Measurements from ENCODE around the gene ABLIM2. TPM values are rescaled to one million over a fixed set of nuclear protein-coding genes. Genes with fewer than 3 reads are reported as not detected.

The ABLIM2 gene
- total and polyA plus RNA-seq, 2 of the 13 experiments (the other 11 are each of a cell fraction or from before 2014, with no cell fraction given): 0.20 to 0.37 TPM

DNA sequence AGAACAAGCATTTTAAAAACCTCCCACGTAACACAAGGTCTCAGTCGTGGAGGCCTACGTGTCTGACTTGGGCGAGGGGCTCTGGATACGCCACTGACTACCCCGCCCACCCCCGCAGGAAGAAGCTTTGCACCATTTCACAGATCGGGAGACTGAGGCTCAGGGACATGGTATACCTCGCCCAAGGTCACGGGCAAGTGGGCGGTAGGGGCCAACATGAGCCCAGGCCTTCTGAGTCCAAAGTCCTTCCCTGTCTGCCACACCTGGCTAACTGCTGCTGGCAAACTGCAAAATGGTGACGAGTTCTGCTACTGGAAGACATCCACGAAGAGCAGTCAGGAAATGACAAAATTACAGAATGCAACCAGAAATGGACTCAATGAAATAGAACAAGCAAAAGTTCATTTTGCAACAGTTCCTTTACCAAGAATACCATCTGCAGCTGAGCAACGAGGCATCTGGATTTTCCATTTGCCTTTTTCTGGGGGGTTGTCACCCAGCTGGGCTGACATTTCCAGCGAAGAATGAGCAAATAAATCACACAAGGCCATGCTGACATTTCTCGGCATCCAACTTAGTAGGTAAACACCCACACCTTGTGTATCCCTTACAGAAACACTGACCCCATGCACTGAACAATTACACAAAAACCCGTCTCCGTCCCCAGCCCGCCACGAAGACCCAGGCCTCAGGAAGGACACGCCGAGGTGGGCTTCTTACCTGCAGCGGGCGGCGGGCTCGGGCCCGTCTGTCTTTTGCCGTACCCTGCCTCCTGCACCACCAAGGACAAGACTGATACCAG, 148.7 kb downstream of the ABLIM2 start (continued):
- TF ChIP-seq SMYD3 (CRISPR knock-in tag; IDR thresholded peaks at IDR 0.05) (no peak), RARA (CRISPR knock-in tag; IDR thresholded peaks at IDR 0.05) (0 out of 2 replicates have a peak, but pooled peaks have one; percentile 7), TCF7 (IDR thresholded peaks at IDR 0.05; ENCODE audit: low read depth) (no peak)

DNA sequence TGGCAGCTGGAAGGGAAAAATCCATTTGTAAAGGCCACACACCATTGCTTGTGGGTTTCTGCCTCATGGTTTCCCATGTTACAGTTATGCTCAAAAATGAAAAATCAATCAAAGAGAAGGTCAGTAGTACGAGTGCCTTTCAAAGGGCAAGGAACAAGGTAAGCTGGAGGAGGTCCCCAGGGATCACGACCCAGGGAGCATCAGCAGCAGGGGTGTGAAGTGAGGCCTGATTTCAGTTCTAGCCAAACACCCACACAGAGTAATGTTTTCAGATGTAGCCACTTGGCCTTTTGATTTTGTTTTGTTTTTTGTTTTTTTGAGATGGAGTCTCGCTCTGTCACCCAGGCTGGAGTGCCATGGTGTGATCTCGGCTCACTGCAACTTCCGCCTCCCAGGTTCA, 149.5 kb downstream of the ABLIM2 start:
- no peaks in the 10 kb centered on the region for H3K9me3 ChIP-seq (ENCODE audit: low read length)
- ATAC-seq (no peak), FAIRE-seq (no peak), DNase-seq (ENCODE audit: low spot score) (no peak)
- POLR2A ChIA-PET: no interaction called here
- H3K9ac ChIP-seq (ENCODE audit: insufficient read depth, low read depth, low read length): no peak overlapping the region
- H3K4me3 ChIP-seq (replicated peaks in 1 of 3; ENCODE audit: insufficient read depth in 1 of 3, low read depth in 2 of 3, low read length in 3 of 3): no peak overlapping the region
- no TSS peak for BruUV-seq (replicated peaks)
- H3K79me2 ChIP-seq (ENCODE audit: insufficient read depth, low read length): no peaks in the 10 kb centered on the region
- intact Hi-C loops (cut with micrococcal nuclease; ENCODE audit: unreplicated experiment) (no loop called here), in situ Hi-C loops (cut with HindIII; ENCODE audit: extremely low pct_ligation_motif_present, low pct_unique_long_range_greater_than_20kb) (no loop called here)
- TF ChIP-seq ZSCAN21 (CRISPR knock-in tag; IDR thresholded peaks at IDR 0.05; ENCODE audit: borderline replicate concordance): no peak
- TF ChIP-seq, protein P1, sequence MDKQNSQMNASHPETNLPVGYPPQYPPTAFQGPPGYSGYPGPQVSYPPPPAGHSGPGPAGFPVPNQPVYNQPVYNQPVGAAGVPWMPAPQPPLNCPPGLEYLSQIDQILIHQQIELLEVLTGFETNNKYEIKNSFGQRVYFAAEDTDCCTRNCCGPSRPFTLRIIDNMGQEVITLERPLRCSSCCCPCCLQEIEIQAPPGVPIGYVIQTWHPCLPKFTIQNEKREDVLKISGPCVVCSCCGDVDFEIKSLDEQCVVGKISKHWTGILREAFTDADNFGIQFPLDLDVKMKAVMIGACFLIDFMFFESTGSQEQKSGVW (CRISPR knock-in tag; IDR thresholded peaks at IDR 0.05; ENCODE audit: borderline replicate concordance): no peak
- TF ChIP-seq SYNCRIP (IDR thresholded peaks at IDR 0.05; ENCODE audit: insufficient read depth, low read depth, low read length): no peak
- TF ChIP-seq SRSF4 (IDR thresholded peaks at IDR 0.05; ENCODE audit: low read depth, low read length, poor library complexity, severe bottlenecking): no peak
- TF ChIP-seq ZNF644 (CRISPR knock-in tag; IDR thresholded peaks at IDR 0.05; ENCODE audit: low read depth): no peak
- TF ChIP-seq, protein P2, sequence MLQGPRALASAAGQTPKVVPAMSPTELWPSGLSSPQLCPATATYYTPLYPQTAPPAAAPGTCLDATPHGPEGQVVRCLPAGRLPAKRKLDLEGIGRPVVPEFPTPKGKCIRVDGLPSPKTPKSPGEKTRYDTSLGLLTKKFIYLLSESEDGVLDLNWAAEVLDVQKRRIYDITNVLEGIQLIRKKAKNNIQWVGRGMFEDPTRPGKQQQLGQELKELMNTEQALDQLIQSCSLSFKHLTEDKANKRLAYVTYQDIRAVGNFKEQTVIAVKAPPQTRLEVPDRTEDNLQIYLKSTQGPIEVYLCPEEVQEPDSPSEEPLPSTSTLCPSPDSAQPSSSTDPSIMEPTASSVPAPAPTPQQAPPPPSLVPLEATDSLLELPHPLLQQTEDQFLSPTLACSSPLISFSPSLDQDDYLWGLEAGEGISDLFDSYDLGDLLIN (CRISPR knock-in tag; IDR thresholded peaks at IDR 0.05; ENCODE audit: borderline replicate concordance): no peak
- no peak for TF ChIP-seq ZFP41 (CRISPR knock-in tag; IDR thresholded peaks at IDR 0.05; ENCODE audit: borderline replicate concordance)
- no peak for TF ChIP-seq ATM (IDR thresholded peaks at IDR 0.05; ENCODE audit: borderline replicate concordance)
- TF ChIP-seq, protein P3, sequence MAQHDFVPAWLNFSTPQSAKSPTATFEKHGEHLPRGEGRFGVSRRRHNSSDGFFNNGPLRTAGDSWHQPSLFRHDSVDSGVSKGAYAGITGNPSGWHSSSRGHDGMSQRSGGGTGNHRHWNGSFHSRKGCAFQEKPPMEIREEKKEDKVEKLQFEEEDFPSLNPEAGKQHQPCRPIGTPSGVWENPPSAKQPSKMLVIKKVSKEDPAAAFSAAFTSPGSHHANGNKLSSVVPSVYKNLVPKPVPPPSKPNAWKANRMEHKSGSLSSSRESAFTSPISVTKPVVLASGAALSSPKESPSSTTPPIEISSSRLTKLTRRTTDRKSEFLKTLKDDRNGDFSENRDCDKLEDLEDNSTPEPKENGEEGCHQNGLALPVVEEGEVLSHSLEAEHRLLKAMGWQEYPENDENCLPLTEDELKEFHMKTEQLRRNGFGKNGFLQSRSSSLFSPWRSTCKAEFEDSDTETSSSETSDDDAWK (CRISPR knock-in tag; IDR thresholded peaks at IDR 0.05): no peak
- no peak for TF ChIP-seq NR1H2 (CRISPR knock-in tag; IDR thresholded peaks at IDR 0.05; ENCODE audit: borderline replicate concordance, low read depth)
- TF ChIP-seq ZNF780A (CRISPR knock-in tag; IDR thresholded peaks at IDR 0.05): no peak
- TF ChIP-seq CBX1 (IDR thresholded peaks at IDR 0.05; ENCODE audit: low read depth): no peak
- no peak for TF ChIP-seq HNRNPK (IDR thresholded peaks at IDR 0.05; ENCODE audit: low read depth, low read length, poor library complexity, severe bottlenecking)
- no peak for TF ChIP-seq MLLT10 (CRISPR knock-in tag; IDR thresholded peaks at IDR 0.05)
- no peak for TF ChIP-seq ZNF563 (CRISPR knock-in tag; IDR thresholded peaks at IDR 0.05)
- no peak for TF ChIP-seq POGZ (CRISPR knock-in tag; IDR thresholded peaks at IDR 0.05)
- peaks cover 10 to 49% of the 10 kb centered on the region in 2 experiments for H3K27me3 ChIP-seq (ENCODE audit: control insufficient read depth in 1 of 2, insufficient read depth in 2 of 2, low read length in 2 of 2)
- no peaks in the 10 kb centered on the region for H4K20me1 ChIP-seq (ENCODE audit: insufficient read depth, low read length)
- CTCF ChIA-PET (ENCODE audit: low intra/inter-chr PET ratio, low total read pairs): no interaction called here
- no peak overlapping the region for H2AFZ ChIP-seq (ENCODE audit: low read length)
- peaks cover 46% of the 10 kb centered on the region for H3K4me1 ChIP-seq (ENCODE audit: insufficient read depth, low read length)
- no peak overlapping the region for H3K4me2 ChIP-seq (ENCODE audit: low read depth, low read length)
- WGBS (ENCODE audit: low lambda C conversion rate): 47% methylated on average over 5 of the region's 5 CpGs
- no peak overlapping the region for H3K27ac ChIP-seq (ENCODE audit: extremely low read length, insufficient read depth, low read length)
- H3K36me3 ChIP-seq (replicated peaks in 1 of 2; ENCODE audit: control insufficient read depth in 1 of 2, insufficient read depth in 2 of 2, low read length in 2 of 2): no peaks in the 10 kb centered on the region

All from HepG2 (cell line).